Hepatocyte (in vitro differentiated cells): ENCODE data around the gene ZFPM1.

Experiments
- EZH2 ChIP-seq: fragments of 200-600 bp; sonication (generic); IDR thresholded peaks from 2 replicates; pipeline ENCODE4 v1.6.1; 2016; ENCODE audit warnings: antibody characterized with exemption, mild to moderate bottlenecking, borderline replicate concordance
- EZH2phosphoT487 ChIP-seq: fragments of 200-600 bp; sonication (generic); IDR thresholded peaks from one replicate; pipeline ENCODE4 v1.6.1; 2018; ENCODE audit warnings: antibody characterized with exemption, mild to moderate bottlenecking, low read depth, moderate library complexity; ENCODE audit not compliant: unreplicated experiment, severe bottlenecking
- TF ChIP-seq, protein P1 (sequence below): fragments of 200-600 bp; sonication (generic); IDR thresholded peaks from 2 replicates; pipeline ENCODE4 v1.5.1; 2016; ENCODE audit warnings: antibody characterized with exemption, mild to moderate bottlenecking; ENCODE audit not compliant: poor library complexity

DNA sequence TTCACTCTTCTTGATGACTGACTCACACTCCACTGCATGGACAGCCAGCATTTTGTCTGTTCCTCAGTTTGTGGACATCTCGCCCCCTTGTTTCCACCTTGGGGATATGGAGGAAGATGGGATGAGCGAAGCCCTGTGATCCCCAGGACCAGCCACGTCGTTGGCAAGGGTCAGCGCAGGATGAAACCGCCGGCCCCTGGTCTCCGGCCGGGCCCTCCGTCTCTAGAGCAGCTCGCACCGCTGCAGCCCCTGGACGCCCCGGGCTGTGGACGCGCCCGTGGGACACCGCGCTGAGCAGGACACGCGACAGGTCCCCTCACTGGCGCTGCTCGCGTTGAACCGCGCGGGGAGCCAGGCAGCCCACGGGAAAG lies 116.5 kb downstream of the ZFPM1 start:
- TF ChIP-seq, protein P1, sequence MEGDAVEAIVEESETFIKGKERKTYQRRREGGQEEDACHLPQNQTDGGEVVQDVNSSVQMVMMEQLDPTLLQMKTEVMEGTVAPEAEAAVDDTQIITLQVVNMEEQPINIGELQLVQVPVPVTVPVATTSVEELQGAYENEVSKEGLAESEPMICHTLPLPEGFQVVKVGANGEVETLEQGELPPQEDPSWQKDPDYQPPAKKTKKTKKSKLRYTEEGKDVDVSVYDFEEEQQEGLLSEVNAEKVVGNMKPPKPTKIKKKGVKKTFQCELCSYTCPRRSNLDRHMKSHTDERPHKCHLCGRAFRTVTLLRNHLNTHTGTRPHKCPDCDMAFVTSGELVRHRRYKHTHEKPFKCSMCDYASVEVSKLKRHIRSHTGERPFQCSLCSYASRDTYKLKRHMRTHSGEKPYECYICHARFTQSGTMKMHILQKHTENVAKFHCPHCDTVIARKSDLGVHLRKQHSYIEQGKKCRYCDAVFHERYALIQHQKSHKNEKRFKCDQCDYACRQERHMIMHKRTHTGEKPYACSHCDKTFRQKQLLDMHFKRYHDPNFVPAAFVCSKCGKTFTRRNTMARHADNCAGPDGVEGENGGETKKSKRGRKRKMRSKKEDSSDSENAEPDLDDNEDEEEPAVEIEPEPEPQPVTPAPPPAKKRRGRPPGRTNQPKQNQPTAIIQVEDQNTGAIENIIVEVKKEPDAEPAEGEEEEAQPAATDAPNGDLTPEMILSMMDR, result no peak
- no peak for TF ChIP-seq EZH2phosphoT487
- no peak for TF ChIP-seq EZH2
